Activated CD4-positive, CD25-positive, alpha-beta regulatory T cell treated with anti-CD3 and anti-CD28 coated beads, Interleukin-2, amount 50 U/mL, for 72 hours (primary cell): Measurements from ENCODE around the gene ATP6V1G3.
"Not testable (repeated sequence)": the region's sequence is repeated elsewhere in the genome, so short reads cannot be mapped to it uniquely, and the experiment has no call there.

Experiments used
- DNase-seq: peaks from one replicate; pipeline ENCODE4 v3.0.0; 2021

Gene ATP6V1G3

DNA sequence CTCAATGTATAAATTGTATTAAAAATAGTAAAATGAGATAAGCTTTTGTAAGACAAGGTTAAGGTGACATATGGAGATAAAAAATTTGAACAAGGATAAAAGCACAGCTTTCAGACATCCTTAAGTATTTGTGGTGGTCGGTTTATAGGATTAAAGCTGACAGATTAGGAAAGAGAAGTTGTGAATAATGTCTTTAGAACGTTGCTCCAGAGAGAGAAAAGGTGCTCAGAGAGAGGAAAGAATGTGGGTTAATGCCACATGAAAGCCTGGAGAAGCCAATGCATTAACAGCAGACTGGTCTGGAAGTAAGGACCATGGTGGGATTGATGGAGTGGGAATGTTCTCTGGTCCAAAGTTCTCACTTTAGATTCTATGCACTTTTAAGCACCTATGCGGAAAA is 44.8 kb downstream of the ATP6V1G3 start:
- DNase-seq = no peak

DNA sequence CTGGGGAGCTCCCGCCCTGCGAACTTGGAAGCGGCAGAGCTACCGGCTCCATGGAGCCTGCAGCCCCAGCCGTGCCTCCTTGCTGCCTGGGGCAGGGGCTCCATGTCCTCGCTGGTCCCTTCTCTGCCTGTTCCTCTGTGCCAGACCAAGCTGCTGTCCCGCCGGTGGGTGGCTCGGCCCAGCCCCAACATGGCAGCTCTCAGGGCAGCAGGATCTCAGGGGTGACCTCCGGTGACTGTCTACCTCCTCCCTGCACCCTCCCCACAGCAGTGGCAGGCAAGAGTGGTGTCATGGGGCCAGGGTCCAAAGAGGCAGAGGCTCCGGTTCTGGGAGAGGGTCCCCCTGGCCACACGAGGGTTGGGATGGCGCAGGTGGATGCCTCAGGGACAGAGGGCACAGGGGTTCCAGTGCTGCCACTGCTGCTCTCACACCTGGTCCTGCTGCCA is 45.8 kb downstream of the ATP6V1G3 start:
- DNase-seq = no peak

DNA sequence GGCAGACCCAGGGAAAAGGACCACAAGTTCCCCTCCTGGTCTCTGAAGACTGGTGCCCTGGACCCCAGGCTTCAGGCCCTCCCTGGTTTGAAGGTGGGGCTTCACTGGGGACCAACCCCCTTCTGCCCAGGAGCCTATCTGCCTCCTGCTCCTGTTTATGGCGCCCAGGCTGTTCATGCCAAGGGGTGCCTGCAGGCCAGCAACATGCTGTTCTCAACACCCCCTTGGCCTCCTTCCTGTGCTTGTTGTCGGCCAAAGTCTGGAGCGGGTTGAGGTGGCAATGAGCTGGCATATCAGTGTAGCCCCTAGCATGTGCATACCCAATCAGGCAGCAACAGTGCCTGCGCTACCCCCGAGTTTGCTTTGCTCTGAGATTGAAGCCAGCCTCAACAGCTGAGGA is 46.3 kb downstream of the ATP6V1G3 start:
- DNase-seq = no peak

DNA sequence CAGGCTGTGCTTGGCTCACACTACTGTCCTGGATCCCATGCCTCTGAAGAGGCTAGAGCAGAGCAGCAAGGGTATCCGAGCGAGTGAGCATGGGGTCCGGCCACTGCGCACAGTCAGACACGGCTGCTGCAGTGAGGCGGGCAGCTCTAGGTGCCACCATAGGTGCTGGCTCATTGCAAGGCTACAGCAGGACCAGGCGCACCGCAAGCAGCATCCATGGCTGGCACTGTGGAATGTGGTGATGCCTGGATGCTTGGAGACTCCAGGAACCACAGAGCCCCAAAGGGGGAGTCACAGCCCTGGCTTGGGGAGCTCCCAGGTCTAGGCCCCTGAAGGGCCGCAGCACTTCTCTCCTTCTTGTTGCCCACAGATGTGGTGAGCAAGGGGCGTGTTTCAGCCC is 47.2 kb downstream of the ATP6V1G3 start:
- DNase-seq = no peak

DNA sequence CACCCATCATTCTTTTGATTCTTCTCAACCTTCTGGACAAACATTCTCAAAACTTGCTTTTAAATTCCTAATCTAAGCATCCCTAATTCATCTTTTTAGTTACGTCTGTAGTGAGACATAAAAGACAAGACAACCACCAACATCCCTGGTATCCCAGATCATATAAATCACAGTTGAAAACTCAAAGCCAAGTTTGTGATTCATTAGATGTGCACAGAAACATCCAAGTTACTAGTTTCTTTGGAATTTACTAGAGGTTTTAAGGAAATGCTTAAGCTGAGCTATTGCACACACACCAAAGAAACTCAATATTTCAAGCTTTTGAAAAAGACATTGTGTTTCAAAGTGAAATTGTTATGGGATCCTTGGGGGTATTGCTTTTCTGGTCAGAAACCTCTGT is 47.6 kb downstream of the ATP6V1G3 start:
- no peak for DNase-seq

DNA sequence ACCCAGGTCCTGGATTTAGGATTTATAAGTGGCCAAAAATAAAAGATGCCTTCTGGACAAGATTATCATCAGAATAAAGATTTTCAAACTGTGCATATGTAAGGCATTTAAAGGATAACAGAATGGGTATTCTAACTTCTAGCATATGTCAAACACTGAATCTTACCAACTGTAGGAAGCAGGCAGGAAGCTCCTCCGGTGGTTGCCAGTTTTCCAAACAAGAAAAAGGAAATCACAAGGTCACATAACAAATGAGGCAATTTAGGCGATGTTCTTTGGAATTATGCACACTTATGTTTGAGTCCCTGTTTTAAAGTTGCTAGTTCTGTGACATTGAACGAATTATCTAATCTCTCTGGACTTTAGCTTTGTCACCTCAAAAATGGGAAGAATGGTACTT is 48.9 kb downstream of the ATP6V1G3 start:
- DNase-seq = no peak

DNA sequence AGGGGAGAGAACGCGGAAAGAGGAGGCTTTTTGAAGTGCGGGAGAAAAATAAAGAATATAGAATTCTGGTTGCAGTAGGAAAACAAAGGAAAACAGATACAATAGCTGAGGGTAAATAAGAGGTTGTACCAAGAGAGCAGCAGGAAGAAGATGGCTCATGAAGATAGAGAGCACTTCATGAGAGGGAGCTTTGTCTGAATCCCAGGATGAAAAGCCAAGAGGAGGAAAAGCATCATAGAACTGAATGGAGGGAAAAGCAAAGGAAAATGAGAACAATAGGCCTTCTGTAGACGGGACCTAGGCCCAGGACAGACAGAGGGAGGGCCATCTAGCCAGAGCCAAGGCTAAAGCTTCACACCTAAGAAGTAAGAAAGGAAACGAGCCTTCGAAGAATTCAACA is 49.5 kb downstream of the ATP6V1G3 start:
- no peak for DNase-seq

DNA sequence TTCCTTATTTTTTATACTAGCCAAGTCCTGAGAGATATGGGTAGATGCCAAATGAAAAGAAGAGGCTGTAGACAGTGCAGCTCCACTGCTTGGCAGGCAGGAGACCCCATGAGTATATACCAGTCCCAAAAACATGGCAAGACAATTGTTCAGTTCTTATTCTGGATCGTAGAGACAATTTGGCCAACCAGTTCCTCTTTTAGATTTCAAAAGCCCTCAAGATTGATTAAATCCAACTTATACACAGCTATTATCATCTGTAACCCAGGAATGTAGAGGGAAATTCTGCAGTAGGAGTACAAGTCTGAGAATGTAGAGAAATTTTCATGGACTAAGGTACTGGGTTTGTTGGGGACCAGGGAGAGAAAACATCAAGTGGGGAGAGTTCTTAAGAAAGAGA is 50.3 kb downstream of the ATP6V1G3 start:
- DNase-seq = no peak

DNA sequence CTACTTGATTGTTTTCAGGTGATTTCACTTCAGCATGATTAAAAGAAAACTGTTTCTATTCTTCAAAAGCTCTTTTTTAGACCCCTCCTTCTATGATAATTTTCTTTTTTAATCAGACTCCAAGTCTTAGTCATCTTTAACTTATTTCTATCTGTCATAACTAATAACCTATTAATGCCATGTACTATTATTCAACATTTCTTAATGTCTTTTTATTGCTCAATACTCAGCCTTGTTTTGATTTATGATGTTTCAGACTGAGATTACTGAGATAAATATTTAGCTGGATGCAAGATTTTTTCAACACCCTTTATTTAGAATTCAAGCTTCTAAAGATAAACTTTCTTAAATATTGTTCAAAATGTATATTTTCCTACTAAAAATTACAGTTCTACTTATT is 53.6 kb downstream of the ATP6V1G3 start:
- DNase-seq = no peak

DNA sequence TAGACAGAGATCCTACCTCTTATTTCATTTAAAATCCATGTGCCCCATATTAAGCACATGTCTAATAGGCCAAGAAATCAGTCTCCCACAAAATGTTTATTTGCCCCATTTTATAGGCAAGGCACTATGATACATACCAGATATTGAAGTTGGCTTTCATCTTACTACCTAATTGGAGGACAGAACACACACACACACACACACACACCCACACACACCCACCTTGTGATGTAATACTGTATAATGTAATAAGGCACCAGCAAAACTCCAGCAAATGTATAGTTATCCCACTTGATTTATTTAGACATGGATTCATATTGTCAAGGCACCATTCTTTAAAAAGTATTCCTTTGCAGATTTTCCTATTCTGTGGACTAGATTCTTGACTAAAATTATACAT is 56.8 kb downstream of the ATP6V1G3 start:
- no peak for DNase-seq

DNA sequence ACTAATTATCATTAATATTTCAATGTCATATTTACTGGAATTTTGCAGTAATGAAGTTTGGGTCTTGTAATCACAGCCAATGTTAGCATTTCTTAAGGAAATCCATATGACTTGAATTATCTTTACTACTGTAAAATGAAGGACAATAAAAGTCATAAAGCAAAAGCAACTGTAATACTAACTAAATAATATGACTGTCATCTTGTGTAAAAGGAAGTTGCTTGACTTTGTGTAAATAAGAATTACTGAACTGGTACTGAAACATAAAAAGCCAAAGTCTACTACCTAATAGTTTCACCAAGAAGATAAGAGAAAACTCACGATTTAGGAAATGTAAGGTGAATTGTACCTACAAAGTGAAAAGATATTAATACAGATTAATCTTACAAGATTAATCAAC is 57.5 kb downstream of the ATP6V1G3 start:
- no peak for DNase-seq

DNA sequence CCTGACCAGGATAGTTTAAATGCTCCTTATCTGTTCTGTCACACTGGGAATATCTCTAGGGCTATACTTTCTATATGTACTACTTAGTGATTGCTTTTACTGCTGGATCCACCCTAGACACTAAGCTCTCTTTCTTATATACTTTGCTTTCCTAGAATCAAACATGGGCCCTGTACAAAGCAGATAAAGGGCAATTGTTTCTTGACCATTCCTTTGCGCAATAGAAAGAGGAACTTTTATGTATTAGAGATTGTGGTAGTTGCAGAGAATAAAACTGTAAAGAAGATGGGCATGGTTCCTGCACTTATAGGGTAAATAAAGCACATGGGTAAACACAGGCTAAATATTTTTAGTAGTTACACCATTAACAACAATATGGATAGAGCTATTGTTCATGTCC is 58.8 kb downstream of the ATP6V1G3 start:
- DNase-seq = no peak

DNA sequence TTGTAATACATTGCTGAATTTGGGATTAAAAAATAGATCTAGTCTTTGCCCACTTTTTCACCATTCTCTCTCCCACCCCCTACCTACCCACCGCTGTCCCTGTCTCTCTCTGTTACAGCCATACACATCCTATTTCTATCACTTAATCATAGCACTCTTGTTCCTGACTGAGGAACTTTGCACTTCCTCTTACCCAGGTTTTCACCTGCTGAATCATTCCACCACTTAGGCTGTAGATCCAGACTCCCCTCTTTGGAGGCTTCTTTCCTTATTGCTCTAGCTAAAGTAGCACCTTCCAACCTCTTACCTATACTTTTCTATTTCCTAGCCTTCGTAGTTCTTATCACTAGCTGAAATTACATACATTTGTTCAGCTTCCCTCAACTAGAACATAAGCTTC is 59.6 kb downstream of the ATP6V1G3 start:
- no peak for DNase-seq

DNA sequence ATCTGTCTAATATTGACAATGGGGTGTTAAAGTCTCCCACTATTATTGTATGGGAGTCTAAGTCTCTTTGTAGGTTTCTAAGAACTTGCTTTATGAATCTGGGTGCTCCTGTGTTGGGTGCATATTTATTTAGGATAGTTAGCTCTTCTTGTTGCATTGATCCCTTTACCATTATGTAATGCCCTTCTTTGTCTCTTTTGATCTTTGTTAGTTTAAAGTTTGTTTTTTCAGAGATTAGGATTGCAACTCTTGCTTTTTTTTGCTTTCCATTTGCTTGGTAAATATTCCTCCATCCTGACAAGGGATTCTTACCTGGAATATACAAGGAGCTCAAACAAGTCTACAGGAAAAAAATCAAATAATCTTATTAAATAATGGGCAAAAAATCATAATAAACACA is 63.1 kb downstream of the ATP6V1G3 start:
- DNase-seq = not testable (repeated sequence)
